ENCODE data around the gene MND1. TPM values are rescaled to one million over a fixed set of nuclear protein-coding genes. Genes with fewer than 3 reads are reported as not detected.

The MND1 gene
- total and polyA plus RNA-seq, 10 donors: 0.76 to 10.9 (median 2.3) TPM

GRCh38 chr4:153322791-153323190 is 21.7 kb upstream of the MND1 start:
- WGBS, 5 donors: 77 to 87% (median 81%) methylated on average over 6 of the region's 6 CpGs
- no peak overlapping the region for H3K27ac ChIP-seq
- H3K4me3 ChIP-seq: no peak overlapping the region
- peaks cover 0 to 20% (median 0%) of the 10 kb centered on the region in 6 donors for H3K36me3 ChIP-seq
- DNase-seq: no peak
- H3K9me3 ChIP-seq: no peaks in the 10 kb centered on the region
- TF ChIP-seq POLR2A (IDR thresholded peaks at IDR 0.05): no peak
- no peak for TF ChIP-seq POLR2AphosphoS5 (IDR thresholded peaks at IDR 0.05)
- no peaks in the 10 kb centered on the region for H3K4me1 ChIP-seq
- intact Hi-C loops (cut with DNase I; ENCODE audit: low total_unique reads): no loop called here
- no peaks in the 10 kb centered on the region for H3K27me3 ChIP-seq (replicated peaks in 1 of 7)

GRCh38 chr4:153324046-153324445 is 20.4 kb upstream of the MND1 start:
- intact Hi-C loops (cut with DNase I; ENCODE audit: low total_unique reads): no loop called here
- Histone ChIP-seq H3K9me3 (no peaks in the 10 kb centered on the region), H3K4me1 (no peaks in the 10 kb centered on the region), H3K36me3 (peaks cover 0 to 20% (median 1%) of the 10 kb centered on the region in 6 donors), H3K27ac (no peak overlapping the region), H3K4me3 (no peak overlapping the region), H3K27me3 (replicated peaks in 1 of 7) (no peaks in the 10 kb centered on the region)
- no peak for DNase-seq
- no peak for TF ChIP-seq POLR2A (IDR thresholded peaks at IDR 0.05)
- no peak for TF ChIP-seq POLR2AphosphoS5 (IDR thresholded peaks at IDR 0.05)
- no peak for TF ChIP-seq CTCF (IDR thresholded peaks at IDR 0.05 in 8 of 11, conservative IDR thresholded peaks at IDR 0.05 in 3 of 11)
- WGBS, 5 donors: 77 to 91% (median 79%) methylated on average over 3 of the region's 3 CpGs

- TF ChIP-seq POLR2A (IDR thresholded peaks at IDR 0.05) (no peak), CTCF (IDR thresholded peaks at IDR 0.05 in 8 of 11, conservative IDR thresholded peaks at IDR 0.05 in 3 of 11) (no peak), POLR2AphosphoS5 (IDR thresholded peaks at IDR 0.05) (no peak)
- WGBS, 5 donors: 94 to 99% (median 97%) methylated on average over 2 of the region's 2 CpGs
Observed at GRCh38 chr4:153325558-153325957, 18.9 kb upstream of the MND1 start.

GRCh38 chr4:153326513-153326912 is 18.0 kb upstream of the MND1 start:
- 94 to 99% (median 97%) methylated on average over 11 of the region's 11 CpGs for WGBS, 5 donors

More at GRCh38 chr4:153325558-153325957, 18.9 kb upstream of the MND1 start:
- H3K27me3 ChIP-seq (replicated peaks in 1 of 7): no peaks in the 10 kb centered on the region
- no peaks in the 10 kb centered on the region for H3K9me3 ChIP-seq
- no peak overlapping the region for H3K4me3 ChIP-seq
- no peaks in the 10 kb centered on the region for H3K4me1 ChIP-seq
- H3K27ac ChIP-seq: no peak overlapping the region
- peaks cover 0 to 26% (median 2%) of the 10 kb centered on the region in 6 donors for H3K36me3 ChIP-seq
- DNase-seq: no peak
- intact Hi-C loops (cut with DNase I; ENCODE audit: low total_unique reads): no loop called here

More at GRCh38 chr4:153326513-153326912, 18.0 kb upstream of the MND1 start:
- no peaks in the 10 kb centered on the region for H3K4me1 ChIP-seq
- no peak overlapping the region for H3K27ac ChIP-seq
- peaks cover 0 to 21% (median 2%) of the 10 kb centered on the region in 6 donors for H3K36me3 ChIP-seq
- intact Hi-C loops (cut with DNase I; ENCODE audit: low total_unique reads): no loop called here
- DNase-seq: no peak
- no peaks in the 10 kb centered on the region for H3K9me3 ChIP-seq
- TF ChIP-seq POLR2AphosphoS5 (IDR thresholded peaks at IDR 0.05) (no peak), POLR2A (IDR thresholded peaks at IDR 0.05) (no peak), CTCF (IDR thresholded peaks at IDR 0.05 in 8 of 11, conservative IDR thresholded peaks at IDR 0.05 in 3 of 11) (no peak)
- no peaks in the 10 kb centered on the region for H3K27me3 ChIP-seq (replicated peaks in 1 of 7)
- H3K4me3 ChIP-seq: no peak overlapping the region
